ENCODE data around the gene CPT1A.

CPT1A gene

GRCh38 chr11:68709062-68709461 is 132.7 kb downstream of the CPT1A start:
- DNase-seq = no peak
- Mint-ChIP-seq H3K4me3 (no peak overlapping the region), H3K27ac (no peak overlapping the region), H3K9me3 (no peaks in the 10 kb centered on the region), H3K36me3 (ENCODE audit: insufficient read depth) (no peaks in the 10 kb centered on the region), H3K4me1 (ENCODE audit: low read depth in 2 of 2) (no peaks in the 10 kb centered on the region), H3K27me3 (no peaks in the 10 kb centered on the region)
- ATAC-seq (replicated peaks) = no peak

- H3K36me3 Mint-ChIP-seq (ENCODE audit: insufficient read depth) = no peaks in the 10 kb centered on the region
- DNase-seq (no peak), ATAC-seq (replicated peaks) (no peak)
- H3K27ac Mint-ChIP-seq = no peak overlapping the region
- no peaks in the 10 kb centered on the region for H3K9me3 Mint-ChIP-seq
- H3K27me3 Mint-ChIP-seq = peaks cover 0 to 10% of the 10 kb centered on the region in 2 donors
- H3K4me3 Mint-ChIP-seq = no peak overlapping the region
- no peaks in the 10 kb centered on the region for H3K4me1 Mint-ChIP-seq (ENCODE audit: low read depth in 2 of 2)
Observed at GRCh38 chr11:68707527-68707926, 134.2 kb downstream of the CPT1A start.

- Mint-ChIP-seq H3K36me3 (ENCODE audit: insufficient read depth) (no peaks in the 10 kb centered on the region), H3K9me3 (no peaks in the 10 kb centered on the region), H3K4me1 (ENCODE audit: low read depth in 2 of 2) (no peaks in the 10 kb centered on the region), H3K27ac (no peak overlapping the region), H3K27me3 (peaks cover 7 to 26% of the 10 kb centered on the region in 2 donors), H3K4me3 (no peak overlapping the region)
- ATAC-seq (replicated peaks) (no peak), DNase-seq (no peak)
Observed at GRCh38 chr11:68704887-68705286, 136.8 kb downstream of the CPT1A start.
